Astrocyte (in vitro differentiated cells and primary cell): ENCODE results near the gene KRT4.

Experiments
- CTCF ChIP-seq: IDR thresholded peaks from 2 replicates; pipeline ENCODE4 v1.5.1; 2011; ENCODE audit warnings: low read depth, mild to moderate bottlenecking, inconsistent platforms, low read length, moderate library complexity; ENCODE audit not compliant: insufficient read depth
- EZH2 ChIP-seq: IDR thresholded peaks from 2 replicates; pipeline ENCODE4 v1.6.1; 2012; ENCODE audit warnings: mild to moderate bottlenecking, low read length, inconsistent platforms; ENCODE audit not compliant: insufficient read depth

DNA sequence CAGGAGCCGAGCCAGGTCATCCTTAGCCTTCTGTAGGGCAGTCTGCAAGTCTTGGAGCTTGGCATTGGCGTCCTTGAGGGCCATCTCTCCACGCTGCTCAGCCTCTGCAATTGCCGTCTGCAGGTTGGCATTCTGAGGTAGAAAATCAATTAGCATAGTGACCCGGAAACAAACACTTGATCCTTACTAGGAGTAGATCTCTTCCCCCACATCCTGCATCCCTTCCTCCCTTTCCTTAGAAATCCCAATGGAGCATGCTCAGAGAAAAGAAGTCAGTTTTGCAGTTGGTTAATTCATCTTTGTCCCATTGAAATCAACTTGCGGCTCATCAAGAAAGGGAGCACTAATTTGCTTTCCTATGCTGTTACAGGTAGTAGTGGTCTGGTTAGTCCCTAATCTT lies 42.8 kb downstream of the KRT4 start:
- TF ChIP-seq CTCF, result no peak
- no peak for TF ChIP-seq EZH2
